ENCODE measurements around the gene LARP1.
"Not testable (repeated sequence)": the region's sequence is repeated elsewhere in the genome, so short reads cannot be mapped to it uniquely, and the experiment has no call there.

The LARP1 gene

GRCh38 chr5:154830219-154830595, 75.0 kb downstream of the LARP1 start:
- no peaks in the 10 kb centered on the region for H3K27me3 ChIP-seq (ENCODE audit: insufficient read depth, low read depth, severe bottlenecking)

DNA sequence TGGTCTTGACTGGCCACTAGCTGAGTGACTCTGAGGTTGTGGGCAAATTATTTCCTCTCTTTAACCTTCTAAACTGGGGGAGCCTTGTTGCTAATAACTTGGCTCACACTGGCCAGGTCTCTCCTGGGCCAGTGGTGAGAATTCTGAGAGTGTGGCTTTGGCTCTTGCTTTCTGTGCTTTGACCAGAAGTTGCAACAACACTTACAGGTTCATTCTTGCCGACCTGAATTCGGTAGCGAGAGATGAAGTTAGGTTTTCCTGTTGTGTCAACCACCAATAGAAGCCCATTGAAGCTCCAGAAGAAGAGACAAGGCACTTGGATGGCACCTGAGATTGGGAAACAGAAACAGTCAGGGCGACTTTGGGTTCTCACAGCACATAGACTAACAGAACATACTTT, 75.4 kb downstream of the LARP1 start:
- Histone ChIP-seq H3K36me3 (no peaks in the 10 kb centered on the region; the same call in 1 of the 2 replicates), H3K27me3 (ENCODE audit: insufficient read depth, low read depth, severe bottlenecking) (no peaks in the 10 kb centered on the region), H3K27ac (no peak overlapping the region), H3K4me3 (ENCODE audit: low read depth, low read length) (no peak overlapping the region), H3K9me3 (ENCODE audit: severe bottlenecking) (no peaks in the 10 kb centered on the region)
- no peak for TF ChIP-seq CTCF (IDR thresholded peaks at IDR 0.05; ENCODE audit: low read depth, low read length)
- DNase-seq = no peak

More at GRCh38 chr5:154830219-154830595, 75.0 kb downstream of the LARP1 start:
- DNase-seq = no peak
- no peak for TF ChIP-seq CTCF (IDR thresholded peaks at IDR 0.05; ENCODE audit: low read depth, low read length)
- H3K27ac ChIP-seq = no peak overlapping the region
- H3K9me3 ChIP-seq (ENCODE audit: severe bottlenecking) = no peaks in the 10 kb centered on the region
- H3K36me3 ChIP-seq = no peaks in the 10 kb centered on the region; the same call in 1 of the 2 replicates
- no peak overlapping the region for H3K4me3 ChIP-seq (ENCODE audit: low read depth, low read length)

- Histone ChIP-seq H3K27ac (no peak overlapping the region), H3K27me3 (ENCODE audit: insufficient read depth, low read depth, severe bottlenecking) (no peaks in the 10 kb centered on the region), H3K36me3 (no peaks in the 10 kb centered on the region; the same call in 1 of the 2 replicates), H3K9me3 (ENCODE audit: severe bottlenecking) (no peaks in the 10 kb centered on the region), H3K4me3 (ENCODE audit: low read depth, low read length) (no peak overlapping the region)
- TF ChIP-seq CTCF (IDR thresholded peaks at IDR 0.05; ENCODE audit: low read depth, low read length) = no peak
- no peak for DNase-seq
Observed at GRCh38 chr5:154831451-154831850, 76.3 kb downstream of the LARP1 start.

- not testable (repeated sequence) for H3K27me3 ChIP-seq (ENCODE audit: insufficient read depth, low read depth, severe bottlenecking); H3K9me3 ChIP-seq (ENCODE audit: severe bottlenecking); H3K36me3 ChIP-seq; DNase-seq; H3K4me3 ChIP-seq (ENCODE audit: low read depth, low read length); H3K27ac ChIP-seq
Observed at GRCh38 chr5:154832804-154833203, 77.6 kb downstream of the LARP1 start.

- H3K27ac ChIP-seq = no peak overlapping the region
- no peak for DNase-seq
- no peaks in the 10 kb centered on the region; the same call in 1 of the 2 replicates for H3K36me3 ChIP-seq
- no peaks in the 10 kb centered on the region for H3K9me3 ChIP-seq (ENCODE audit: severe bottlenecking)
- H3K4me3 ChIP-seq (ENCODE audit: low read depth, low read length) = no peak overlapping the region
- H3K27me3 ChIP-seq (ENCODE audit: insufficient read depth, low read depth, severe bottlenecking) = no peaks in the 10 kb centered on the region
- TF ChIP-seq CTCF (IDR thresholded peaks at IDR 0.05; ENCODE audit: low read depth, low read length) = no peak
Observed at GRCh38 chr5:154834053-154834452, 78.9 kb downstream of the LARP1 start.

DNA sequence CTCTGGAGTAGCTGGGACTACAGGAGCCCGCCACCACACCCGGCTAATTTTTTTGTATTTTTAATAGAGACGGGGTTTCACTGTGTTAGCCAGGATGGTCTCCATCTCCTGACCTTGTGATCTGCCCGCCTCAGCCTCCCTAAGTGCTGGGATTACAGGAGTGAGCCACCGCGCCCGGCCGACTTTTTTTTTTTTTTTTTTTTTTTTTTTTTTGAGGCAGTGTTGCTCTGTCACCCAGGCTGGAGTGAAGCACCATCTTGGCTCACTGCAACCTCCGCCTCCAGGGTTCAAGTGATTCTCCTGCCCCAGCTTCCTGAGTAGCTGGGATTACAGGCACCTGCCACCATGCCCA, 80.5 kb downstream of the LARP1 start:
- not testable (repeated sequence) for H3K36me3 ChIP-seq; DNase-seq; H3K4me3 ChIP-seq (ENCODE audit: low read depth, low read length); H3K27me3 ChIP-seq (ENCODE audit: insufficient read depth, low read depth, severe bottlenecking); H3K9me3 ChIP-seq (ENCODE audit: severe bottlenecking)
- H3K27ac ChIP-seq = peak overlapping the region; percentile 23

DNA sequence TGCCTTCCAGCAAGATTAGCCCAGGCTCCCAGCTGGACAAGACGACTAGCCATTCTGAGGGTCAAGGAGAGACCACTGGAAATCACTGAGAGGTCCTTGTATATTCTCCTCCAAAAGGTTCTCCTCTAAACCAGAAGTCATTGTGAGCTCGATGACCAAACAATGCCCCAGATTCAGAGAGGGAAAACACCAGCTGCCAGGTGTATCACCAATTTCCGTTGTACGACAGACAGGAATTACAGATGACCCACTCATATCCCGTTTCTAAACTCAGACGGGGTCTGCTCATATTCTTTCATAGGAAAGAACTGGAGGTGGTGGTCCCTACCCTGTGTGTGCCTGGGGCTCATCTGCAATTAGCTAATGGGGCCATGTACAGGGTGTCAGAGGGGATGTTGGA, 81.0 kb downstream of the LARP1 start:
- TF ChIP-seq CTCF (IDR thresholded peaks at IDR 0.05; ENCODE audit: low read depth, low read length) = no peak
- H3K36me3 ChIP-seq = no peaks in the 10 kb centered on the region
- no peak for DNase-seq
- no peaks in the 10 kb centered on the region for H3K27me3 ChIP-seq (ENCODE audit: insufficient read depth, low read depth, severe bottlenecking)
- H3K4me3 ChIP-seq (ENCODE audit: low read depth, low read length) = no peak overlapping the region
- H3K9me3 ChIP-seq (ENCODE audit: severe bottlenecking) = no peaks in the 10 kb centered on the region
- H3K27ac ChIP-seq = no peak overlapping the region
